Tibial nerve (tissue), 4 donors: ENCODE results near the gene STING1. TPM values are rescaled to one million over a fixed set of nuclear protein-coding genes. Genes with fewer than 3 reads are reported as not detected.
A peak's percentile ranks its signal among the peaks of the same experiment; 100 is the strongest.
"Not testable (repeated sequence)": the region's sequence is repeated elsewhere in the genome, so short reads cannot be mapped to it uniquely, and the experiment has no call there.

Experiments used
- DNase-seq, 2 donors: peaks; one replicate each; pipeline ENCODE4 v3.0.0-alpha.2; 2019; ENCODE audit warnings: low spot score in 2 of 2
- H3K27ac ChIP-seq, 4 donors: fragments of 200-600 bp; sonication (generic) in 3 of 4; one replicate each; pipeline ENCODE4 v1.5.1; 2017 to 2019; ENCODE audit warnings: mild to moderate bottlenecking in 1 of 4
- H3K27me3 ChIP-seq, 2 donors: fragments of 200-600 bp; sonication (generic) in 1 of 2; one replicate each; pipeline versions ENCODE4 v1.5.1 to v1.6.0; 2017 to 2019
- H3K36me3 ChIP-seq, 3 donors: fragments of 200-600 bp; sonication (generic); one replicate each; pipeline ENCODE4 v1.5.1; 2018 to 2019
- H3K4me1 ChIP-seq, 4 donors: fragments of 200-600 bp; sonication (generic) in 3 of 4; one replicate each; pipeline ENCODE4 v1.5.1; 2017 to 2019
- H3K4me3 ChIP-seq, 4 donors: fragments of 200-600 bp; sonication (generic) in 3 of 4; one replicate each; pipeline ENCODE4 v1.5.1; 2017 to 2019; ENCODE audit warnings: mild to moderate bottlenecking in 1 of 4, moderate library complexity in 1 of 4
- H3K9me3 ChIP-seq, 4 donors: fragments of 200-600 bp; sonication (generic) in 3 of 4; one replicate each; pipeline ENCODE4 v1.5.1; 2017 to 2019
- EP300 ChIP-seq, 2 donors: sonication (generic); formaldehyde crosslinking; IDR thresholded peaks; one replicate each; pipeline ENCODE4 v1.6.1; 2017; ENCODE audit warnings: antibody characterized with exemption in 2 of 2, mild to moderate bottlenecking in 1 of 2
- POLR2A ChIP-seq, 2 donors: fragments of 450-650 bp; IDR thresholded peaks; one replicate each; pipeline ENCODE4 v1.6.1; 2017; ENCODE audit warnings: antibody characterized with exemption in 2 of 2, mild to moderate bottlenecking in 2 of 2, moderate library complexity in 2 of 2
- WGBS, 2 donors: methylation state at CpG; one replicate each; pipeline ENCODE4 v1.1.5; 2018; 5-methylcytosine and 5-hydroxymethylcytosine counted together
- total RNA-seq, 4 donors: library from RNA; depleted of rRNA; stranded (reverse); fragments of >200 nt; gene quantifications; one replicate each; pipeline ENCODE4 v1.1.0, GENCODE V29; 2016
- TF ChIP-seq, protein P1 (sequence below), 5 experiments: fragments of 200-600 bp in 3 of 5; fragments of 450-650 bp in 2 of 5; sonication (generic) in 3 of 5; IDR thresholded peaks; one replicate each; pipeline ENCODE4 v1.5.1; 2016 to 2019; ENCODE audit warnings: antibody characterized with exemption in 5 of 5, mild to moderate bottlenecking in 3 of 5, moderate library complexity in 2 of 5

STING1 gene
- total RNA-seq = 100 to 1,000 TPM in 1 of 4 donors, 10 to 100 TPM in 3; 48.1 to 102 (median 73.1) TPM

DNA sequence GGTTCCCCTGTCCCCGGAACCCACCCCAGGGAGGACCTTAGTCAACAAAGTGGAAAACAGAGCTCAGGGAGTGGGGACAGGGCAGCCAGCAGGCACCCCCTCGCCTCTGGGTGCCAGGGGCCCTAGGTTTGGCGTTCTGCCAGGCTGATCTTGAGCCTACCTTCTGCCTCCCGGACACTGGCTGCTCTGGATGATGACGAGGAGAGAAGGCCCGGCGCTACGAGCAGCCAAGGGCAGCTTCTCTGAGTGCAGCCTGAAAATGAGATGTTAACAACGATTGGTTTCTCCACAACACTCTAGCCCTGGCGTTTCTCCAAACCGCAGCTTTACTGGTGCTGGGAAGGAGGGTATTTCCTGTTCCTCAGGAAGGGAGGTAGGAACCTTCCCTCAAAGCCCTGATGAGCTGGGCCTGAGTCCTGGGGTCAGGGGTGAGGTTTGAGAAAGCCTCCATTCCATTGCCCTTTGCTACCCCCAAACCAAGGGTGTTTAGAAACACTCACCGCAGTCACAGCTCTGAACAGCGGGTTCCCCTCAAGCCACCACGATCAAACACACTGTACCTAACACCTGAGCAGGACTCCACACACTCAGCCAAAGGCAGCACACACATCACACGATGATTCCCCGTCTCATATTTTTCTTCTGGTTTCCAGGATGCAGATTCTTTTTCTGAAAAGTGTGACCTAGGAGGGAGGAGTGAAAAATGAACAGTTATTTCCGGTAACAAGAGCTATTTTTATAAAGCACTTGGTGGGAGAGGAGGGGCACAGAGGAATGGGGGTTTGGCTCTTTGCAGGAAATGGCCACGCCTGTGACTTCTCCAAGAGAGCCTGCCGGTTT lies at the start of gene STING1:
STING1 (minus strand) TSS at position 709 of the 840 bp plus-strand sequence. CDS start 1,054 bp downstream, outside the sequence.
- DNase-seq = peak; percentile 70 to 88
- peak within 1 kb of the TSS; percentile 23 to 59 (median 50) for H3K4me3 ChIP-seq
- H3K27me3 ChIP-seq = no peaks in the 10 kb centered on the region
- peak in 1 of 2 donors; percentile 71 for TF ChIP-seq EP300 (IDR thresholded peaks at IDR 0.05)
- TF ChIP-seq, protein P1, sequence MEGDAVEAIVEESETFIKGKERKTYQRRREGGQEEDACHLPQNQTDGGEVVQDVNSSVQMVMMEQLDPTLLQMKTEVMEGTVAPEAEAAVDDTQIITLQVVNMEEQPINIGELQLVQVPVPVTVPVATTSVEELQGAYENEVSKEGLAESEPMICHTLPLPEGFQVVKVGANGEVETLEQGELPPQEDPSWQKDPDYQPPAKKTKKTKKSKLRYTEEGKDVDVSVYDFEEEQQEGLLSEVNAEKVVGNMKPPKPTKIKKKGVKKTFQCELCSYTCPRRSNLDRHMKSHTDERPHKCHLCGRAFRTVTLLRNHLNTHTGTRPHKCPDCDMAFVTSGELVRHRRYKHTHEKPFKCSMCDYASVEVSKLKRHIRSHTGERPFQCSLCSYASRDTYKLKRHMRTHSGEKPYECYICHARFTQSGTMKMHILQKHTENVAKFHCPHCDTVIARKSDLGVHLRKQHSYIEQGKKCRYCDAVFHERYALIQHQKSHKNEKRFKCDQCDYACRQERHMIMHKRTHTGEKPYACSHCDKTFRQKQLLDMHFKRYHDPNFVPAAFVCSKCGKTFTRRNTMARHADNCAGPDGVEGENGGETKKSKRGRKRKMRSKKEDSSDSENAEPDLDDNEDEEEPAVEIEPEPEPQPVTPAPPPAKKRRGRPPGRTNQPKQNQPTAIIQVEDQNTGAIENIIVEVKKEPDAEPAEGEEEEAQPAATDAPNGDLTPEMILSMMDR (IDR thresholded peaks at IDR 0.05) = no peak
- TF ChIP-seq POLR2A (IDR thresholded peaks at IDR 0.05) = peak in 1 of 2 donors; percentile 14
- H3K27ac ChIP-seq = peak within 1 kb of the TSS; percentile 73 to 95 (median 90)
- peaks cover 0 to 58% (median 11%) of the 10 kb centered on the region in 4 donors for H3K4me1 ChIP-seq
- WGBS, 2 donors = 14 to 25% methylated on average over 14 to 19 of the region's 19 CpGs
- H3K9me3 ChIP-seq = no peaks in the 10 kb centered on the region
- peaks cover 0 to 20% (median 0%) of the 10 kb centered on the region in 3 donors for H3K36me3 ChIP-seq

DNA sequence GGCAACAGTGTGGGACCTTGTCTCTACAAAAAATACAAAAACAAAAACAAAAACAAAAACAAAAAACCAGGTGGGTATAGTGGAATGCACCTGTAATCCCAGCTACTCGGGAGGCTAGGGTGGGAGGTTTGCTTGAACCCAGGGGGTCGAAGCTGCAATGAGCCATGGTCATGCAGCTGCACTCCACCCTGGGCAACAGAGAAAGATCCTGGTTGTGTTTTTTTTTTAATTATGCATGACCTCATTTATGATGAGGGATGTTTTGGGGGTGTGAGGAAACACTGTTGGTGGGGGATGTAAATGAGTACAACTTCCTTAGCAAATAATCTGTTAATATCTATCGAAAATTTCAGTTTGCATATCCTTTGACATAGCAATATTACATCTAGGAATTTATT lies 49.2 kb upstream of the STING1 start:
- H3K27me3 ChIP-seq = no peaks in the 10 kb centered on the region
- H3K9me3 ChIP-seq = no peaks in the 10 kb centered on the region
- no peak overlapping the region for H3K27ac ChIP-seq
- no peak for DNase-seq
- H3K36me3 ChIP-seq = no peaks in the 10 kb centered on the region
- 90 to 95% methylated on average over 3 of the region's 3 CpGs for WGBS, 2 donors
- no peaks in the 10 kb centered on the region for H3K4me1 ChIP-seq
- H3K4me3 ChIP-seq = no peak overlapping the region
- TF ChIP-seq, protein P1 (IDR thresholded peaks at IDR 0.05) = no peak

GRCh38 chr5:139530079-139530478 lies 47.5 kb upstream of the STING1 start:
- not testable (repeated sequence) for H3K27me3 ChIP-seq, H3K4me1 ChIP-seq, H3K9me3 ChIP-seq, H3K4me3 ChIP-seq, H3K36me3 ChIP-seq, H3K27ac ChIP-seq, DNase-seq
- WGBS, 2 donors = 92 to 100% methylated on average over 2 of the region's 2 CpGs

DNA sequence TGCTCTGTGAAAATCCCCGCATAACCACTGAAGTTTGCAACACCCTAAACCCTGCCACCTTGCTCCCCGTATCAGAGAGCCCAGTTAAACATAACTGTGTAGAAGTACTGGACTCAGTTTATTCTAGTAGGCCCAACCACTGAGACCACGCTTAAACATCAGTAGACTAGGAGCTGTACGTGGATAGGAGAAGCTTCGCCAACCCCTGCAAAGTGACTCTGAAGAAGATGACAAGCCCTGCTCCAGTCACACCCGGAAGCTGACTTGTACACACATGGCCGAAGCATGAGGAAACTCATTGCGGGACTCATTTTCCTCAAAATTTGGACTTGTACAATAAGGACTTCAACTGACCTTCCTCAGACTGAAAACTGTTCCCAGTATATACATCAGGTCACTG lies 46.1 kb upstream of the STING1 start:
- not testable (repeated sequence) for H3K4me1 ChIP-seq
- WGBS, 2 donors = 91 to 94% methylated on average over 8 of the region's 8 CpGs

GRCh38 chr5:139527896-139528467 lies 45.4 kb upstream of the STING1 start:
- not testable (repeated sequence) for H3K27me3 ChIP-seq, H3K27ac ChIP-seq, H3K9me3 ChIP-seq, H3K4me3 ChIP-seq, H3K4me1 ChIP-seq, H3K36me3 ChIP-seq, DNase-seq
- 41% methylated on average over 7 of the region's 7 CpGs for WGBS, 2 donors

More for the DNA sequence above, 46.1 kb upstream of the STING1 start:
- H3K9me3 ChIP-seq, H3K27ac ChIP-seq, DNase-seq, H3K36me3 ChIP-seq, H3K4me3 ChIP-seq, H3K27me3 ChIP-seq: not testable (repeated sequence)

GRCh38 chr5:139527090-139527470 lies 44.5 kb upstream of the STING1 start:
- not testable (repeated sequence) for H3K27ac ChIP-seq, H3K36me3 ChIP-seq, H3K27me3 ChIP-seq, DNase-seq, H3K4me1 ChIP-seq, H3K9me3 ChIP-seq, H3K4me3 ChIP-seq
- 74 to 87% methylated on average over 2 of the region's 2 CpGs for WGBS, 2 donors

- H3K36me3 ChIP-seq, H3K4me1 ChIP-seq, H3K27me3 ChIP-seq, DNase-seq, H3K27ac ChIP-seq, H3K9me3 ChIP-seq, H3K4me3 ChIP-seq: not testable (repeated sequence)
- WGBS, 2 donors = 83 to 84% methylated on average over 21 to 22 of the region's 22 CpGs
These were observed 43.9 kb upstream of the STING1 start for GRCh38 chr5:139526309-139527089.

GRCh38 chr5:139525586-139526308 lies 43.2 kb upstream of the STING1 start:
- not testable (repeated sequence) for H3K4me3 ChIP-seq, H3K9me3 ChIP-seq
- 81 to 86% methylated on average over 12 of the region's 12 CpGs for WGBS, 2 donors

More at GRCh38 chr5:139525586-139526308, 43.2 kb upstream of the STING1 start:
- not testable (repeated sequence) for H3K27ac ChIP-seq, H3K27me3 ChIP-seq, H3K4me1 ChIP-seq, H3K36me3 ChIP-seq, DNase-seq
